HG03558 (cell line): ENCODE measurements around the gene UGGT1.

Source experiments
- ATAC-seq: cut with Tn5 transposase; IDR thresholded peaks from one replicate; pipeline ENCODE4 v1.9.1; 2021; ENCODE audit warnings: moderate number of reproducible peaks; ENCODE audit not compliant: unreplicated experiment; ENCODE audit errors: extremely low read depth

UGGT1 gene

DNA sequence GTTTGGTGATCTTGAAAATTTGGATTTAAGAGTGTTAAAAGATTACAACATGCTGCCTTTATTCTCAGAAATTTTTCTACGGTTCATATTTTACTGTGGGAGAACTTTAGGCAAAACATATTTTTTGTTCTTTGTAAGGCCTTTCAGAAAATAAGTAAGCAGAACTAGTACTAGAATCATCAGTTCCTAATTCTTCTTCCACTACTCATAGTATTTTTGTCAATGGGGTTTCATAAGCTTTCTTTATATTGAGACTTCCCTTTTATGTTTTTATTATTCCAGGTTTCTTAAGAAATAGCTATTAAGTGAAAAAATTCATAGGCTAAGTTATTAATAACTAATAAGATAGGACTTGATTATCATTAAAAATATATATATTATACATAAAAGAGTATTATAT, 12.4 kb downstream of the UGGT1 start:
- no peak for ATAC-seq

DNA sequence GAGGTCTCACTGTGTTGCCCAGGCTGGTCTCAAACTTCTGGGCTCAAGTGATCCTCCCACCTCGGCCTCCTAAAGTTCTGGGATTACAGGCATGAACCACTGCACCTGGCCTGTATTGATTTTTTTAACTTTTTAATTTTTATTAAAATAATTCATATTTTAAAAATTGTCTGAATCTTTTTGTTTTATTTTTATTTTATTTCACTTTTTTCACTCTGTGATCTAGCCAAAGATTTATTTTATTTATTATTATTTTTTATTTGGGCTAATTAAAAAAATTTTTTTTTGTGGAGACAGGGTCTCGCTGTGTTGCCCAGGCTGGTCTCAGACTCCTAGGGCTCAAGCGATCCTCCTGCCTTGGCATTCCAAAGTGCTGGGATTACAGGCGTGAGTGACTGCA, 14.1 kb downstream of the UGGT1 start:
- no peak for ATAC-seq

DNA sequence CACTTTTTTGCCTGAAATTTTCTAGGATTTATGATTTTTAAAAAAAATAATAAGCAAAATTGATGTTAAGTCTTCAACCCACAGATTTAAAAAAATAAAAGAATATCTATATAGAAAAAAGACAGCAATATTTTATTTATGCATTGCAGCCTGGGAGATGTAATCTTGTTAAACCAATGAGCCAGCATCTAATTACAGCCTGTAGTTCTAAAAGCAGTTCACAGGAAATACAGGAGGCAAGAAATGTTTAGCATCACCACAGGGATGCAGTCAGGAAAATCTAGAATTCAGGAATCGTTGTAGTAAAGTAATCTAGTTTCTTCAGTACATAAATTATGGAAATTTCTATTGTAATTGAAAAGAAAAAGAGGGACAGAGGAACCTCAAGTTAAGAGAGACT, 17.2 kb downstream of the UGGT1 start:
- ATAC-seq = no peak

DNA sequence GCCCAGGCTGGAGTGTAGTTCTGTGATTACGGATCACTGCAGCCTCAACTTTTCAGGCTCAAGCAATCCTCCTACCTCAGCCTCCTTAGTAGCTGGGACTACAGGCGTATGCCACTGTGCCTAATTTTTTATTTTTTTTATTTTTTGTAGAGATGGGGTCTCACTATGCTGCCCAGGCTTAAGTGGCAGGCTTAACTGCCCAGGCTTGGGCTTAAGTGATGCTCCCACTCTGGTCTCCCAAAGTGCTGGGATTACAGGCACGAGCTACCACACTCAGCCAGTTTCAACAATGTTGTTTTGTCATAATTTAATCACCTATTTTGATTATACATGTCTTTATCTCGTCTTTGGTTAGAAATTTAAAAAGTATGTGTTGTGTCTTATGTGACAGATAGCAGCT, 18.2 kb downstream of the UGGT1 start:
- ATAC-seq = no peak

DNA sequence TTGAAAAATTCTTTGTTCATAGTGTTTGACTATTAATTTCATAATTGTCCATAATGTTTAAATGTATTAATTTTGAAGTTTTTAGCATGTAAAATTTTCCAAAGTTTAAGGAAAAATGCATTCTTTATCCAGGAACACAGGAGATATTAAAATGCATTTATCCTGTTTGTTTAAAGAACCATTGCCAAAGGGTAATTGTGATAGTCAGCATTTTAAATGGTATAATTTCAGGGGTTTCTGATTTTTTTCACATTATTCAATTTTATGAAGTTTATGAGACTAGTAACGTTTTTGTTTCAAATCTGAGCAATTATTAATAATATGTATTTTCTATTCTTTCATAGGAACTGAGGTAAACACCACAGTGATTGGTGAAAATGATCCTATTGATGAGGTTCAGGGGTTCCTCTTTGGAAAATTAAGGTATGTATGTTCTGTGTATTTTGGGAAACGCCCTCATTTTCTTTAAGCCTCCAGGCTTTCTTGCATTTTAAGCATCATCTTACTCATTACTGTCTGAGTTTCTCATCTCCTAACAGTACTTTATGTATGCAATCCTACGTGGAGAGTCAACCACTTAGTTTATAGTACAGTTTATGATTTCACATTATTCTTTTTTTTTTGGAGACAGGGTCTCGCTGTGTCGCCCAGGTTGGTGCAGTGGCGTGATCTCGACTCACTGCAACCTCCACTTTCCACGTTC, 25.1 kb downstream of the UGGT1 start:
- ATAC-seq = no peak

GRCh38 chr2:128134573-128134972, 43.6 kb downstream of the UGGT1 start:
- no peak for ATAC-seq

GRCh38 chr2:128137094-128137616, 46.2 kb downstream of the UGGT1 start:
- ATAC-seq = no peak

DNA sequence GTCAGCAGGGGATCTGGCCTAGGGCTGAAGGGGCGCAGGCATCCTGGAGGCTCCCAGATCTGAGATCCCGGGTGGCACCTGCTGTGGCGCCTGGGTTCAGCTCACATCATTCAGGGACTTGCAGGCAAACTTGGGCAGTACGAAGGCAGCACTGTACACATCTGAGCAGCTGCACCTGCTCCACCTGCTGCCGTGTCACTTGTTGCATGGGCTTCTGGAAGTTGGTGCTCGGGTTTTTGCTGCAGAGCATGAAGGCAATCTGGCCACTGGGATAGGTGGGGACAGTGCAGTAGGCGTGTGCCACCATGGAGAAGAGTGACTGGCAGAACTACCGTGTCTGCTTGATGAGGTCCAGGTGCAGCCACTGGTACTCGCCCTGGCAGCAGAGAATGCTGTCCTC, 48.6 kb downstream of the UGGT1 start:
- ATAC-seq = no peak

GRCh38 chr2:128145651-128146050, 54.7 kb downstream of the UGGT1 start:
- no peak for ATAC-seq

DNA sequence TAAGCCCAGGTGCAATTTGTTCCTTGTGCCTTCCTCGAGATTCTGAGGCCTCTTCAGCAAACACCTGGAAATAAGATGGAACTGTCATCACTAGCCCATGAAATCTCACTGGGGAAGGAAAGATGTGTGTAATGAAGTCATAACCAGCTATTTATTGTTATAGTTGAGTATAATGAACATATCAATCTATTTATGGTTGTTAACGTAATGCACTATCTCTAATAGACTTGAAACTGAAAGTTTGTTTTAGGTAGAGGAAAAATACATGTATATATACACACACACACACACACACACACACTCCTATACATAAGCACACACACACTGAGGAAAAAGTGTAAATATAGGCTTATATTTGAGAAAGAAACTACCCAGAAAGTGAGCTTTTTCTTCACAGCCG, 62.8 kb downstream of the UGGT1 start:
- ATAC-seq = no peak

- ATAC-seq = no peak
Measured at GRCh38 chr2:128154225-128154624, 63.2 kb downstream of the UGGT1 start.

- ATAC-seq = no peak
Measured at GRCh38 chr2:128155970-128156369, 65.0 kb downstream of the UGGT1 start.

GRCh38 chr2:128156812-128157211, 65.8 kb downstream of the UGGT1 start:
- no peak for ATAC-seq

DNA sequence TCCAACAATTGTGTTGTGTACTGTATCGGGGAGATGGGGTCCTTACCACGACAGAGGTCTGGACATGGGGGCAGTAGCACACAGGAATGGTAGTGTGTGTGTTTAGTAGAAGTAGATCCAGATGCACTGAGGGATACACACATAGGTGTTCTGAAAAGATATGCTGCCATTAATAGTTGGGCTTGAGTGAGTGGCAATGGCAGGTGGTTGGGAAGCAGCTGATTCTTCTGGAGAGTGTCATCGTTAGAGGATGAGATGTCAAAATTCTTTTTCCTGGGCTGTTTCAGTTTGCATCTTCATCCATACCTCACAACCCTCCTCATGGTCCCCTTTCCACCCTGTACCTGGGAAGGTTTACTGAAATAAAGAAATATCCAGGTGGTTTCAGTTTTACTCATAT, 66.6 kb downstream of the UGGT1 start:
- no peak for ATAC-seq

DNA sequence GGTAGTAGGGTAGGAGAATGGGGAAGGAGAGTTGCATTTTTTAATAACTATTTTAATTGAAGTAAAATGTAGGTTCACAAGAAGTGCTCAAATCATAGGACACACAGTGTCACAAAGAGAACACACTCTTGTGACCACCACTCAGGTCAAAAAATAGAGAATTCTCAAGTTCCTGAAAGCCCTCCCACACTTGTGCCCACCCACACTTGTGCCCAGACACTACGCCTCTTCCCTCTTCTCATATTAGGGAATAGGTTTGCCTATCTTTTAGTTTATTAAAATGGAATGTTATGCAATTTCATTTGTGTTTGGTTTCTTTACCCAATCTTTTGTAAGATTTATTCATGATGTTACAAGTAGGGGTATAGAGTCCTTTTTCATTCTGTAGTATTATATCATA, 67.2 kb downstream of the UGGT1 start:
- ATAC-seq = no peak

GRCh38 chr2:128159437-128159836, 68.4 kb downstream of the UGGT1 start:
- no peak for ATAC-seq

- no peak for ATAC-seq
Measured at GRCh38 chr2:128160616-128161275, 69.7 kb downstream of the UGGT1 start.

GRCh38 chr2:128162266-128162665, 71.3 kb downstream of the UGGT1 start:
- no peak for ATAC-seq

- ATAC-seq = no peak
Measured at GRCh38 chr2:128164311-128164710, 73.3 kb downstream of the UGGT1 start.

DNA sequence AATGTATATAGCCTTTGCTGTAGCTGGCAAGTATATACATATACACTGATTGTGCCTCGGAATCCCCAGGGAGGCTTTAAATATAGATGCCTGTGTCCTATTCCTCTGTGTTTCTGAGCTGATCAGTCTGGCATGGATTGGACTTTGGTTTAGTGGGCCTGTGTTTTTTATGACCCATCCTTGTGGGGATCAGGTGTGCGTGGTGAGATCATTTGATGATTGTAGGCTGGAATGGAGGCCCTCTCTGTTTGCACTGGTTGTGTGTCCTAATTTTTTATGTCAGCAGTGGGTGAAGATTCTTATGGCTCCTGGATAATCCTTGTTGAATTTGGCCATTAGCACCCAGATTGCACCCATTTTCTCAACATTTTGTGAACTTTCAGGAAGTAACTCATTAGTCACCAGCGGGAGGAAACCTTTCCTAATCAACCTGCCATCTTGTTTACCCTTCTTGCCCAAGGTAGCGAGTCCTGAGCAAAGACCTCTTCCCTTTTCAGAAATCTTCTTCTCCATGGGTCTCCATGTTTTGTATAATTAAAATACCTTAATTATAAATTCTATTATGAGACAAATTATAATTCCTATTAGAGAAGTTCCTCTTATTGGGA, 75.8 kb downstream of the UGGT1 start:
- ATAC-seq = no peak

DNA sequence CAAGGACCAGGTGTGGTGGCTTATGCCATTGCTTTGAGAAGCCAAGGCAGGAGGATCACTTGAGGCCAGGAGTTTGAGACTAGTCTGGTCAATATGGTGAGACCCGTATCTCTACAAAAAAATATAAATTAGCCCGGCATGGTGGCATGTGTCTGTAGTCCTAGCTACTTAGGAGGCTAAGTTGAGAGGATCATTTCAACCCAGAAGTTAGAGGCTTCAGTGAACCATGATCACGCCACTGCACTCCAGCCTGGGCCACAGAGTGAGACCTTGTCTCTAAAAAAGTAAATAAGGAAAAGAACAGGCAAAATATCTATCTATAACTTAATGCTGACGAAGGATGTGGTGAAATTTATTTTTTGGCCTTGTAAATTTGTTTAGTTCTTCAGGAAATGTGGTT, 78.1 kb downstream of the UGGT1 start:
- no peak for ATAC-seq

- no peak for ATAC-seq
Measured at GRCh38 chr2:128169497-128169896, 78.5 kb downstream of the UGGT1 start.
